ENCODE results near the gene MRPS25. TPM values are rescaled to one million over a fixed set of nuclear protein-coding genes. Genes with fewer than 3 reads are reported as not detected.

The MRPS25 gene
- total and polyA plus RNA-seq, 2 experiments from 2014 or later = 42.1 to 96.9 TPM

GRCh38 chr3:15033103-15033502, 32.0 kb downstream of the MRPS25 start:
- H3K36me3 ChIP-seq = peaks cover 66% of the 10 kb centered on the region
- no peak for DNase-seq (ENCODE audit: low read depth in 1 of 2, low spot score in 1 of 2)
- H3K4me3 ChIP-seq = no peak overlapping the region
- no peaks in the 10 kb centered on the region for H3K9me3 ChIP-seq (ENCODE audit: low read depth)
- H3K27me3 ChIP-seq = no peaks in the 10 kb centered on the region
- no peaks in the 10 kb centered on the region for H3K4me1 ChIP-seq (ENCODE audit: low read depth)
- no peak for TF ChIP-seq CTCF (IDR thresholded peaks at IDR 0.05; ENCODE audit: low read depth, low read length)
- no peak overlapping the region for H3K27ac ChIP-seq

GRCh38 chr3:15032650-15033049, 32.5 kb downstream of the MRPS25 start:
- Histone ChIP-seq H3K9me3 (ENCODE audit: low read depth) (no peaks in the 10 kb centered on the region), H3K36me3 (peaks cover 62% of the 10 kb centered on the region), H3K27me3 (no peaks in the 10 kb centered on the region), H3K4me1 (ENCODE audit: low read depth) (no peaks in the 10 kb centered on the region), H3K27ac (no peak overlapping the region), H3K4me3 (no peak overlapping the region)
- no peak for DNase-seq (ENCODE audit: low read depth in 1 of 2, low spot score in 1 of 2)
- TF ChIP-seq CTCF (IDR thresholded peaks at IDR 0.05; ENCODE audit: low read depth, low read length) = no peak

DNA sequence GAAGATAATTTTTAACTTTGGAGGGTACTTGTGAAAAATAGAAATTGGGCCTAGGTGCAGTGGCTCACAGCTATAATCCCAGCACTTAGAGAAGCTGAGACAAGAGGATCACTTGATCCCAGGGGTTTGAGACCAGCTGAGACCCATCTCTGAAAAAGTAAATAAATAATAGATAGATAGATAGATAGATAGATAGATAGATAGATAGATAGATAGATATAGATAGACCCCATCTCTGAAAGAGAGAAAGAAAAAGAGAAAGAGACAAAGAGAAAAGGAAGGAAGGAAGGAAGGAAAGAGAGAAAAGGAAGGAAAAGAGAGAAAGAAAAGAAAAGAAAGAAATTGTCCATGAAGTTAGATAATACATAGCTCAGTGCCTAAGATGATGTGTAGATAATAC, 35.5 kb downstream of the MRPS25 start:
- Histone ChIP-seq H3K27me3 (no peaks in the 10 kb centered on the region), H3K36me3 (peaks cover 68% of the 10 kb centered on the region)

GRCh38 chr3:15023719-15024118, 41.4 kb downstream of the MRPS25 start:
- H3K27ac ChIP-seq = no peak overlapping the region
- peaks cover 70% of the 10 kb centered on the region for H3K36me3 ChIP-seq
- no peaks in the 10 kb centered on the region for H3K9me3 ChIP-seq (ENCODE audit: low read depth)
- H3K4me1 ChIP-seq (ENCODE audit: low read depth) = no peaks in the 10 kb centered on the region
- DNase-seq (ENCODE audit: low read depth in 1 of 2, low spot score in 1 of 2) = no peak
- no peak overlapping the region for H3K4me3 ChIP-seq
- no peak for TF ChIP-seq CTCF (IDR thresholded peaks at IDR 0.05; ENCODE audit: low read depth, low read length)
- no peaks in the 10 kb centered on the region for H3K27me3 ChIP-seq

More for the DNA sequence above, 35.5 kb downstream of the MRPS25 start:
- H3K27ac ChIP-seq = no peak overlapping the region
- no peaks in the 10 kb centered on the region for H3K9me3 ChIP-seq (ENCODE audit: low read depth)
- no peak for TF ChIP-seq CTCF (IDR thresholded peaks at IDR 0.05; ENCODE audit: low read depth, low read length)
- DNase-seq (ENCODE audit: low read depth in 1 of 2, low spot score in 1 of 2) = no peak
- no peak overlapping the region for H3K4me3 ChIP-seq
- H3K4me1 ChIP-seq (ENCODE audit: low read depth) = no peaks in the 10 kb centered on the region

DNA sequence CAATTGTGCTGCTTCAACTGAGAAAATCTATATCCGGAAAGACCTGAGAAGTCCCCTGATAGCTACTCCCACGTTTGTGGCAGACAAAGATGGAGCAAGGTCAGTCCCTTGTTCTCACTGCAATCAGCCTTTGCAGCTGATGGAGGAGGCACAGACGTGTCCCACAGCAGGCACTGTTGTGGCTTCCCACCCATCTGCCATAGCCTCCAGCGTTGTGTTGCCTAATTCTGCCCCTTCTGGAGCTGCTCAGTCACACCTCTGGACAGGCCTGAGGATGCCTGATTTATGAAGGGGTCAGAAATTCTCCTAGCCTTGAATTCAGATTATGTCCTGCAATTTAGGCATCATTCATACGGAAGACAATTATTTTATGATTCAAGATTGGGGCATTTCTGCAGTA, 41.9 kb downstream of the MRPS25 start:
- no peak overlapping the region for H3K27ac ChIP-seq
- no peak for TF ChIP-seq CTCF (IDR thresholded peaks at IDR 0.05; ENCODE audit: low read depth, low read length)
- peaks cover 71% of the 10 kb centered on the region for H3K36me3 ChIP-seq
- no peaks in the 10 kb centered on the region for H3K4me1 ChIP-seq (ENCODE audit: low read depth)
- no peak for DNase-seq (ENCODE audit: low read depth in 1 of 2, low spot score in 1 of 2)
- no peak overlapping the region for H3K4me3 ChIP-seq
- no peaks in the 10 kb centered on the region for H3K27me3 ChIP-seq
- no peaks in the 10 kb centered on the region for H3K9me3 ChIP-seq (ENCODE audit: low read depth)

DNA sequence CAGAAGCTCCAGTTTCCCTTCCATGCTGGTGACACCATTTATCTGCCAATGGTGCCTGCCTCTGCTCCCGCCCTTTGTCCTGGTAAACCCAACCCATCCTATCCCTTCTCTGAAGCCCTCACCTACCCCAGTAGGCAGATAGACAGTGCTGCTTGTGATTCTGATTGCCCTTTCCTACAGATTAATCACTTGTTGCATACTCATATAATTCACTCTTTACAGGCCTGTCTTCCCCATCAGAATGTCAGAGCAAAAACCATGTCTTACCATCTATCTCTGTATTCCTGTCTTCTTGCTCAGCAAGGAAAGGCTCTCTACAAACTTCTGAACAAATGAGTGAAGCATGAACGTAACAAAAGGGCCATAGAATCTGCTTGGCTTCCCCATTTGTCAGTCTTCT, 47.9 kb downstream of the MRPS25 start:
- no peak for DNase-seq (ENCODE audit: low read depth in 1 of 2, low spot score in 1 of 2)
- Histone ChIP-seq H3K4me3 (no peak overlapping the region), H3K27ac (no peak overlapping the region), H3K9me3 (ENCODE audit: low read depth) (no peaks in the 10 kb centered on the region), H3K4me1 (ENCODE audit: low read depth) (no peaks in the 10 kb centered on the region), H3K27me3 (no peaks in the 10 kb centered on the region), H3K36me3 (peaks cover 69% of the 10 kb centered on the region)
- no peak for TF ChIP-seq CTCF (IDR thresholded peaks at IDR 0.05; ENCODE audit: low read depth, low read length)

All from cardiac muscle cell (in vitro differentiated cells and primary cell).